AG04450 (cell line): ENCODE data around the gene TTC9C. TPM values are rescaled to one million over a fixed set of nuclear protein-coding genes. Genes with fewer than 3 reads are reported as not detected.

Experiments used
- CTCF ChIA-PET: fragments of 300-600, 350-600 bp; formaldehyde crosslinking; extraction: SDS; loops from one replicate; lab custom pipeline; 2022; ENCODE audit warnings: antibody characterized with exemption, inconsistent platforms; lab: Charles Lee
- POLR2A ChIA-PET: fragments of 350-600 bp; formaldehyde crosslinking; extraction: SDS; loops from one replicate; lab custom pipeline; 2021; ENCODE audit warnings: antibody characterized with exemption, inconsistent platforms; lab: Yijun Ruan, JAX
- DNase-seq: peaks from one replicate; pipeline ENCODE4 v3.0.0-alpha.2; 2011; ENCODE audit warnings: low read depth, low spot score
- H3K27ac ChIP-seq: one replicate; pipeline ENCODE4 v1.5.1; 2012; ENCODE audit warnings: low read depth, low read length, control low read depth
- H3K27me3 ChIP-seq: one replicate; pipeline ENCODE4 v1.6.0; 2012; ENCODE audit warnings: low read length; ENCODE audit not compliant: control insufficient read depth, insufficient read depth
- H3K4me3 ChIP-seq: 2 replicates; pipeline ENCODE4 v1.5.1; 2011; ENCODE audit warnings: mild to moderate bottlenecking, low read depth, low read length, control low read depth
- H3K9me3 ChIP-seq: 2 replicates; pipeline ENCODE4 v1.5.1; 2012; ENCODE audit warnings: low read length; ENCODE audit not compliant: control insufficient read depth, insufficient read depth
- polyA plus RNA-seq: library from polyadenylated mRNA; depleted of rRNA; stranded (reverse); fragments of >200 nt; gene quantifications from 2 replicates; pipeline ENCODE4 v1.2.3, GENCODE V29; 2011
- TF ChIP-seq, protein P1 (sequence below): IDR thresholded peaks from 2 replicates; pipeline ENCODE4 v1.5.1; 2011; ENCODE audit warnings: low read depth, low read length, control low read depth, inconsistent platforms

TTC9C gene
- polyA plus RNA-seq, 1 experiment, result 32.5 TPM

DNA sequence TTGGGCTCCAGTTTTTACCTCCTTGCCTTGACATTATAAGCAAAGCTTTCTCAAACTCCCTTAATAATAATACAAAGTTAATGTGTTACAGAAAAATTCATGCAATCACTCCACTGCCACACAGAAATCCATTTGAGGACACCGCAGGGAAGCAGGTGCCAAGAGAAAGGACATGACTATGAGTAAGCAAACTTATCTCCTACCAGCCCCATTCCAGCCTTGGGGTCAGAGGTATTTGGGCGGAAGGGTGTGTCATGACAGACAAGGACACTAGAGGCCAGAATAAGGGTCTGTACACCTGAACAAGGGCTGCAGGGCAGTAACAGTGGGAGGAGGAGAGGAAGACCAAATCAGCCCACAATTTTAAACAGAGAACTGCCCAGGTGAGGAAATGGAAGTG, 14.9 kb upstream of the TTC9C start:
- DNase-seq, result no peak
- ChIA-PET POLR2A (interaction anchor here (0.9 to 1.7 kb wide), 2 partner anchors 14 to 48 kb away, joined by 4 read pairs; partner anchors contain the start of genes C11orf98, CSKMT and HNRNPUL2), CTCF (interaction anchor here (1.5 kb wide), 1 partner anchor 10 kb away, joined by 3 read pairs; no protein-coding TSS in a partner anchor)
- no peaks in the 10 kb centered on the region for H3K27me3 ChIP-seq
- TF ChIP-seq, protein P1, sequence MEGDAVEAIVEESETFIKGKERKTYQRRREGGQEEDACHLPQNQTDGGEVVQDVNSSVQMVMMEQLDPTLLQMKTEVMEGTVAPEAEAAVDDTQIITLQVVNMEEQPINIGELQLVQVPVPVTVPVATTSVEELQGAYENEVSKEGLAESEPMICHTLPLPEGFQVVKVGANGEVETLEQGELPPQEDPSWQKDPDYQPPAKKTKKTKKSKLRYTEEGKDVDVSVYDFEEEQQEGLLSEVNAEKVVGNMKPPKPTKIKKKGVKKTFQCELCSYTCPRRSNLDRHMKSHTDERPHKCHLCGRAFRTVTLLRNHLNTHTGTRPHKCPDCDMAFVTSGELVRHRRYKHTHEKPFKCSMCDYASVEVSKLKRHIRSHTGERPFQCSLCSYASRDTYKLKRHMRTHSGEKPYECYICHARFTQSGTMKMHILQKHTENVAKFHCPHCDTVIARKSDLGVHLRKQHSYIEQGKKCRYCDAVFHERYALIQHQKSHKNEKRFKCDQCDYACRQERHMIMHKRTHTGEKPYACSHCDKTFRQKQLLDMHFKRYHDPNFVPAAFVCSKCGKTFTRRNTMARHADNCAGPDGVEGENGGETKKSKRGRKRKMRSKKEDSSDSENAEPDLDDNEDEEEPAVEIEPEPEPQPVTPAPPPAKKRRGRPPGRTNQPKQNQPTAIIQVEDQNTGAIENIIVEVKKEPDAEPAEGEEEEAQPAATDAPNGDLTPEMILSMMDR, result no peak
- H3K4me3 ChIP-seq, result no peak overlapping the region
- no peak overlapping the region for H3K27ac ChIP-seq
- no peaks in the 10 kb centered on the region; the same call in 1 of the 2 replicates for H3K9me3 ChIP-seq

GRCh38 chr11:62715150-62716130, 12.8 kb upstream of the TTC9C start:
- TF ChIP-seq, protein P1, result no peak
- CTCF ChIA-PET, result interaction anchor here (0.6 to 1.9 kb wide), 2 partner anchors 71 to 165 kb away, joined by 3 to 6 read pairs; partner anchors contain the start of gene SLC3A2

DNA sequence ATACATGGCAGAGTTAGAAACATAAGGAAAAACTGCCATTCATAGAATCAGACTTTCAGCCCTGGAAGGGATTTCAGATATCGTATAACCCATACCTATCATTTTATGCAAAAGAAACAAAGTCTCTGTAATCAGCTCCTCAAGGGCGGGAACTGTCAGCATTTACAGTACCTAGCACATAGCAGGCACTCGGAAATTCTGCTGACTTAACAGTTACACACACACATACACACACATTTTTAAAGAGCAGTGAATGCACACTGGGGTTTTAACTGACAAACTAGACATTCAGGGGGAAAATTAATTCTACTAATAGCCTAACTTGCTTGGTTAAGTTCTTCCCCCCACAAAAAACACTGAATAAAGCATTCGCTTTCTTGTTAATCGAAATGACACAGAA, 12.1 kb upstream of the TTC9C start:
- ChIA-PET POLR2A (no interaction called here), CTCF (interaction anchor here (1.9 to 2.1 kb wide), 2 partner anchors 35 to 70 kb away, joined by 5 to 6 read pairs; no protein-coding TSS in a partner anchor)
- no peak for DNase-seq
- TF ChIP-seq, protein P1, result no peak
- no peaks in the 10 kb centered on the region for H3K27me3 ChIP-seq
- H3K27ac ChIP-seq, result peak overlapping the region; percentile 11
- H3K4me3 ChIP-seq, result no peak overlapping the region
- no peaks in the 10 kb centered on the region; the same call in 1 of the 2 replicates for H3K9me3 ChIP-seq

More at GRCh38 chr11:62715150-62716130, 12.8 kb upstream of the TTC9C start:
- no peak for DNase-seq
- Histone ChIP-seq H3K9me3 (no peaks in the 10 kb centered on the region; the same call in 1 of the 2 replicates), H3K27ac (peak overlapping the region; percentile 31), H3K27me3 (no peaks in the 10 kb centered on the region), H3K4me3 (no peak overlapping the region)
- POLR2A ChIA-PET, result interaction anchor here (0.6 kb wide), 2 partner anchors 9 to 71 kb away, joined by 3 to 4 read pairs; no protein-coding TSS in a partner anchor

- H3K4me3 ChIP-seq, result no peak overlapping the region
- TF ChIP-seq, protein P1, result no peak
- POLR2A ChIA-PET, result no interaction called here
- H3K27ac ChIP-seq, result no peak overlapping the region
- DNase-seq, result no peak
- CTCF ChIA-PET, result interaction anchor here (1.9 to 2.1 kb wide), 2 partner anchors 36 to 70 kb away, joined by 5 to 6 read pairs; no protein-coding TSS in a partner anchor
- no peaks in the 10 kb centered on the region for H3K27me3 ChIP-seq
- no peaks in the 10 kb centered on the region; the same call in 1 of the 2 replicates for H3K9me3 ChIP-seq
These were observed 11.5 kb upstream of the TTC9C start for GRCh38 chr11:62716816-62717215.
